HUES48 (cell line): ENCODE data around the gene GFRA4.
A peak's percentile ranks its signal among the peaks of the same experiment; 100 is the strongest.

Experiments used
- H3K27ac ChIP-seq: one replicate; pipeline ENCODE4 v1.7.0; 2013; ENCODE audit warnings: low read depth, low read length, inconsistent platforms
- H3K27me3 ChIP-seq: 2 replicates; pipeline ENCODE4 v1.6.1; 2013; ENCODE audit warnings: mild to moderate bottlenecking, low read length; ENCODE audit not compliant: control insufficient read depth, insufficient read depth
- H3K36me3 ChIP-seq: 2 replicates; pipeline ENCODE4 v1.6.1; 2013; ENCODE audit warnings: low read length; ENCODE audit not compliant: control insufficient read depth, insufficient read depth
- H3K4me1 ChIP-seq: 2 replicates; pipeline ENCODE4 v1.6.1; 2013; ENCODE audit warnings: mild to moderate bottlenecking, low read length; ENCODE audit not compliant: control insufficient read depth, insufficient read depth
- H3K4me3 ChIP-seq: 2 replicates; pipeline ENCODE4 v1.5.1; 2013; ENCODE audit warnings: mild to moderate bottlenecking, low read depth, low read length
- H3K9ac ChIP-seq: 2 replicates; pipeline ENCODE4 v1.6.1; 2013; ENCODE audit warnings: mild to moderate bottlenecking, low read depth, low read length, moderate library complexity
- H3K9me3 ChIP-seq: 2 replicates; pipeline ENCODE4 v1.6.1; 2013; ENCODE audit warnings: low read length; ENCODE audit not compliant: control insufficient read depth, insufficient read depth

The GFRA4 gene

DNA sequence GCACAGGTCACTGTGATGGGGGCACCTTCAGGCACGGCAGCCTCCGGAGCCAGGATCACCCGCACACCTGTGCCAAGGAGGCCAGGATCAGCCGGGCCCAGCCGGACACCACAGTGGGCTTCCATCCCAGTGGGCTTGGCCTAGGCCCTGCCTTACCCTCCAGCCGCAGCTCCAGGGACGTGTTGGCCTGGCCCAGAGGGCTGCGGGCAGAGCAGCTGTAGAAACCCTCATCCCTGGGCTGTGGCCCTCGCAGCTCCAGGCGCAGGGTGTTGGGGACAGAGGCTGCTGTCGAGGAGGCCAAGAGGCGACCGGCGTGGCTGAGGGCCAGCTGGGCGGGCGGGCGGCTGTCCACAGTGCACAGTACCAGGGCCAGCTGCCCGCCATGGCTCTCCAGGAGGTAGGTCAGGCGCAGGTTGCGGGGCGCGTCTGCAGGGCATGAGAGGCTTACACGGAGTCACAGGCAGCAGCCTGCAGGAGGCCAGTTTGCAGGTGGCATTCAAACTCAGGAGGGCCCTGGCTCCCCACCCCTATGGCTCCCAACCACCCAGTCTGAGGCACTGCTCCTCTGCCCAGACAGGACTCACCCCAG is 29.6 kb upstream of the GFRA4 start:
- H3K27me3 ChIP-seq = no peaks in the 10 kb centered on the region
- H3K36me3 ChIP-seq = no peaks in the 10 kb centered on the region
- H3K4me1 ChIP-seq = no peaks in the 10 kb centered on the region
- no peak overlapping the region for H3K4me3 ChIP-seq
- no peak overlapping the region for H3K9ac ChIP-seq
- H3K9me3 ChIP-seq = peaks cover 4% of the 10 kb centered on the region; the same call in 1 of the 2 replicates
- no peak overlapping the region for H3K27ac ChIP-seq

DNA sequence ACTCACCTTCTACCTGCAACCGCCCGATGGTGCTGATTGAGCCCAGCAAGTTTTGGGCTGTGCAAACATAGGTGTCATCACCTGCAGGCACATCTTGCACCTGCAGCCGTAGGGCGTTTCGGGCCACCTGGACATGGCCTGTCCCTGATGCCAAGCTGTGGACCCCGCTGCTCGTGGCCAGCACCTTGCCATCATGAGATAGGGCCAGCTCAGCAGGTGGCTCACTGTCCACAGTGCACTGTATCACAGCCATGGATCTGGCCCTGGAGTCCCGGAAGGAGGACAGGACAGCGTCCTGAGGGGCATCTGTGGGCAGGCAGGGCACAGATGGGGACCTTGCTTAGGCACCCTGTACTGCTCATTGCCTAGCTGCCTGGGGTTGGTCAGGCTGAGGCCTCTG is 28.7 kb upstream of the GFRA4 start:
- H3K4me1 ChIP-seq = no peaks in the 10 kb centered on the region
- no peaks in the 10 kb centered on the region for H3K36me3 ChIP-seq
- H3K4me3 ChIP-seq = no peak overlapping the region
- H3K27ac ChIP-seq = no peak overlapping the region
- no peaks in the 10 kb centered on the region for H3K27me3 ChIP-seq
- peaks cover 4% of the 10 kb centered on the region; the same call in 1 of the 2 replicates for H3K9me3 ChIP-seq
- H3K9ac ChIP-seq = no peak overlapping the region

DNA sequence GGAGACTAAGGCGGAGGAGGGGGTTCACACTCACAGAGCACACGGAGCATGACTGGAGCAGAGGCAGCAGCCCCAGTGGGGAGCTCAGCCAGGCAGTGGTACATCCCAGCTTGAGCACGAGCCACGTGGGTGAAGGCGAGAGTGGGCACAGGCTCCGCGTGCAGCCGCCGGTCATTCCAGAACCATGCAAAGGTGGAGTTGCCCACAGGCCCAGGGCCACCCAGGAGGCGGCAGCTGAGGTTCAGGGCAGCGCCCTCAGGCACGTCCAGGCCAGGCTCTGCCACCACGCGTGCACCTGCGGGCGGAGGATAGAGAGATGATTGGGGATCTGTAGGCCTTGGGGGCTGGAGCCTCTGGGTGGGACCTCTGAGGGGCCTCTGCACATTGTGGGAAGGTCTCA is 28.1 kb upstream of the GFRA4 start:
- H3K27me3 ChIP-seq = no peaks in the 10 kb centered on the region
- H3K4me1 ChIP-seq = no peaks in the 10 kb centered on the region
- H3K4me3 ChIP-seq = no peak overlapping the region
- H3K27ac ChIP-seq = no peak overlapping the region
- H3K9ac ChIP-seq = no peak overlapping the region
- peaks cover under 1% of the 10 kb centered on the region; the same call in 1 of the 2 replicates for H3K9me3 ChIP-seq
- no peaks in the 10 kb centered on the region for H3K36me3 ChIP-seq

DNA sequence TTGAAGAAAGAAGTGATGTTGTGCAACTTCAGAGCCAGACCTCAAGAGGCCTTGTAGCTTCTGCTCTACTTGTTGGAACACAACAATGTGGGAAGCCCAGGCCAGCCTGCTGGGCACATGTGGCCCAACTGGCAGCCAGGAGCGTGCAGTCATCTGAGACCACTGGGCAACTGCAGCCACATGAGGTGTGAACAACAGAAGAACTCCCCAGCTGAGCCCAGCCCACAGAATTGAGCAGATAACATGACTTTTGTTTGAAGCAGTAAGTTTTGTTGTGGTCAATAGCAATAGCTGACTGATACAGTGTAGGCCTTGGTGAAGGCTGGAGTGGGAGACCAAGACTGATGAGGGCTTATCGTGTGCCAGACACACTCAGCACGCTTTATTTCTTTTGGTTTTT is 27.2 kb upstream of the GFRA4 start:
- H3K9ac ChIP-seq = no peak overlapping the region

DNA sequence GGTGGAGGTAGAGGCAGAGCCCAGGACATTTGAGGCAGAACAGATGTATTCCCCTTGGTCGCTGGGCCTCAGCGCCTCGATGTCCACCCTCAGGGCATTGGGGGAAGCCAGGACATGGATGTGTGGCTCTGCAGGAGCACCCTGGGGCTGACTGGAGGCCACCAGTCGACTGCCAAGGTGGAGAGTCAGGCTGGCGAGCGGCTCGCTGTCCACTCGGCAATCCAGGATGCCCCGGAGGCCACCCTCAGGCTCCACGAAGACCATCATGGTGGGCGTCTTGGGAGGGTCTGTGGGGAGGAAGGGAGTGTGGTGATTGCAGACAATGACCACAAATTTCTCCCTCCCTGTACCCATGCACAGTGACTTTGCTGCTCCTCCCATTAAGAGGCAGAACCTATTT is 26.8 kb upstream of the GFRA4 start:
- H3K4me1 ChIP-seq = peaks cover 3% of the 10 kb centered on the region; the same call in 1 of the 2 replicates
- no peak overlapping the region for H3K9ac ChIP-seq
- H3K27ac ChIP-seq = no peak overlapping the region
- H3K36me3 ChIP-seq = no peaks in the 10 kb centered on the region
- H3K9me3 ChIP-seq = no peaks in the 10 kb centered on the region
- H3K27me3 ChIP-seq = no peaks in the 10 kb centered on the region; the same call in none of the 2 replicates
- H3K4me3 ChIP-seq = no peak overlapping the region

More for the DNA sequence above, 27.2 kb upstream of the GFRA4 start:
- Histone ChIP-seq H3K4me3 (no peak overlapping the region), H3K27ac (no peak overlapping the region), H3K36me3 (no peaks in the 10 kb centered on the region), H3K4me1 (no peaks in the 10 kb centered on the region), H3K27me3 (no peaks in the 10 kb centered on the region; the same call in none of the 2 replicates), H3K9me3 (no peaks in the 10 kb centered on the region)

DNA sequence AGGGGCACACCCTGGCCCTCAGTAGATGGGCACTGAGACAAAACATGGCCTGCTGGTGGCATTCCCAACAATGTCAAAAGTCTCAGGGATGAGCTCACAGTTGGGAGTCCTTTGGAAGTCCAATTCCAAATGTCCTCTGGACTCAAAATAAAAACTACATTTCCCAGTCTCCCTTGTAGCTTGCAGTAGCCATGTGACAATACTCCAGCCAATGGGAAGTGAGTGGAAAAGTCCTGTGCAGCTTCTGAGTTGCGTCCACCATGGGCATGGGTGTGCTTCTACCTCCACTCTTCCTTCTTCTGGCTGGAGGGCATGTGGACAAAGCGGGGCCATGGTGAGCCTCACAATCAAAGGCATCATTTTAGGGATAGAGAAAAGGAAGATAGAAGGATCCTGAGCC is 24.5 kb upstream of the GFRA4 start:
- H3K4me3 ChIP-seq = no peak overlapping the region
- H3K4me1 ChIP-seq = peaks cover 11% of the 10 kb centered on the region
- H3K9ac ChIP-seq = no peak overlapping the region
- H3K36me3 ChIP-seq = no peaks in the 10 kb centered on the region
- H3K9me3 ChIP-seq = no peaks in the 10 kb centered on the region
- H3K27me3 ChIP-seq = peaks cover under 1% of the 10 kb centered on the region
- no peak overlapping the region for H3K27ac ChIP-seq

DNA sequence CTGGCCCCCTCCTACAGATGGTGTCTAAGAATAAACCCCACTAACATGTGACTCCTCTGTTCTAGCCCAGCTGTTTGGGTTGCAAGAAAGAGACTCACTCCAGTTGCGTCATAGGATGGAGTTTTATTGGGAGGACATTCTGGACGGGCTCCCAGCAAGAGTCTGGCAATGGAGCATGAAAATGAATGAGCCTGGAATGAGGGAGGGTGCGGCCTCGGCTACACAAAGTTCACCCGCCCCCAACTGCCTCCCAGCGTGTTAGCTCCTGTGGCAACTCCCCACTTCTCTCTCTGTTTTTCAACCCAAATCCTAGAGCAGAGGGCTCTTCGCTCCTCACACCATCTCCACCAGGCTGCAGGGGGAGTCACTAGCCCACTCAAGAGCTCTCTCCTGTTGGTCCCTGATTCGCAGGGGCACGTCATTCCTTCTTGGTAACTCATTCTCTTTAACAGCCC is 23.7 kb upstream of the GFRA4 start:
- no peak overlapping the region for H3K27ac ChIP-seq
- H3K4me3 ChIP-seq = no peak overlapping the region
- H3K36me3 ChIP-seq = no peaks in the 10 kb centered on the region
- no peaks in the 10 kb centered on the region for H3K9me3 ChIP-seq
- H3K27me3 ChIP-seq = peaks cover 7% of the 10 kb centered on the region
- H3K9ac ChIP-seq = no peak overlapping the region
- peaks cover 11% of the 10 kb centered on the region for H3K4me1 ChIP-seq

DNA sequence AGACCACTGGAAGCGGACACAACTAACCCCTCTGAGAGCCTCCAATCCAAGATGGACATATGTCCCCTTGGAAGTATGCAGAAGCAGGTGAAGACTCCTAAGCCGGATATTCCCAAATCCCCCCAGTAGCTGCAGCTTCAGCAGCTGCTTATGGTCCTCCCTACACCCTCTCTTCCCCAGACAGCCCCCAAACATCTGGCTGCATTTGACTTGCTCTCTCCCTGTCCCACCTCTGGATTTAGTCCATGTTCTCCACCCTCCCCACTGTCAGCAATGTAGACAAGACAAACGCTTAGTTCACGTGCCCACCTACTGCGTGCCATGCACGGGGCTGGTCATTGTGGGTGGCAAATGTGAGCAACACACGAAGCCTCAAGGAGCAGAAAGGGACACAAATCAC is 23.2 kb upstream of the GFRA4 start:
- no peaks in the 10 kb centered on the region for H3K36me3 ChIP-seq
- no peak overlapping the region for H3K9ac ChIP-seq
- no peak overlapping the region for H3K27ac ChIP-seq
- peaks cover 11% of the 10 kb centered on the region for H3K4me1 ChIP-seq
- H3K4me3 ChIP-seq = no peak overlapping the region
- H3K27me3 ChIP-seq = peaks cover 11% of the 10 kb centered on the region
- no peaks in the 10 kb centered on the region for H3K9me3 ChIP-seq

DNA sequence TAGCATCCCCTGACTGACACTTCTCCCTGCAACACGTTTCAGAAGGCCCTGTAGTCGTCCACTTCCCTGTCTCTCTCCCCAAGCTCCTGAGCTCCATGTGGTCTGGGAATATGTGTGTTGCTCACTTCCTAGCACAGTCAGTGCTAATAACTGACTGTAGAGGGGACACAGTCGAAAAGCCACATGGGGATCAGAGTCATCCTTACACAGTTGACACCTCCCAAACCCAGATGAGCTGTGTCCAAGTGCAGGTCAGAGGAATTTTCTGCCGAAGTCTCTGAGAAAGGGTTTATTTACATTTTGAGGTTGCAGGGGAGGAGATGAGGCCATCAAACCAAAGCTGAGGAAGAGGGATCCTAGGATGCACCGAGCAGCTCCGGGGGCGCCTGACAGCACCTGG is 22.1 kb upstream of the GFRA4 start:
- Histone ChIP-seq H3K4me1 (peaks cover 22% of the 10 kb centered on the region), H3K36me3 (no peaks in the 10 kb centered on the region), H3K27me3 (peaks cover 21% of the 10 kb centered on the region), H3K4me3 (no peak overlapping the region), H3K9me3 (no peaks in the 10 kb centered on the region), H3K9ac (no peak overlapping the region), H3K27ac (no peak overlapping the region)

DNA sequence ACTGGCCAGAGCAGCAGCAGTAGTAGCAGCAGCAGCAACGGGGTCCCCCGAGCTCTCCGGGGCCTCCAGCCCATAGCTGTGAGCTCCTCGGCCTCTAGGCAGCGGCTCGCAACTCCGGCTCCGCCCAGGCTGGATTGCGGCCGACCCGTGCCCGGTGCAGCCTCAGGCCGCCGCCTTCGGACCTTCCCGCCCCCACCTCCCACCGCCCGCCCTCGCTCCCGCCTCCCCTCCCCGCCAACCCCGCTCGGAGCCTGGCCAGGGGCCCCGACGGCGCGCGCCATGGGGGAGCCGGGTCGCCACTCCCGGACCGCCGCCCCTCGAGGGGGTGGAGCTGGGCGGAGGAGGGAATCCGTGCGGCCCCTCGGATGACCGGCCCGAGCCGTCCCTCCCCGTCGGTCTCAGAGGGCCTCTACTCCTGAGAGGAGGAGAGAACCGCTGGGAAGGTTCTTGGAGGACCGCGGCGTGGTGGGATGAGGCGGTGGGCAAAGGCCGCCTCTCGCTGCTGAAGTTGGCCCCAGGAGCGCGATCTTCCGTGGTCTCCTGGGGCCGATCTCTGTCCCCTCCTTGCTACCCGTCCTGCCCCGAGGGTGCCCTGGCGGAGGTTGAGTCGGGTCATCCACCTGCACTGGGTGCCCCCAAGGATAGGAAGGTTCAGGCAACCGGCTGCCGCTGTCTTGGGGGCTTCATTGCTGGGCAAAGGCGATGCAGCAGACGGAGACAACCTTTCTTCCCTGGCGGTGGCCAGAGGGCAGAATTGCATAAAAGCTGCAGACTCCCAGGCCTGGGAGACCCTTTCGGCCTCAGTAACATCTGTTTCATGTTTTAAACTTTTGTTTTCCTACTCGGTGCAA is 19.0 kb upstream of the GFRA4 start, which contains the start of gene ADAM33:
Gene ADAM33 (minus strand): TSS at position 80 of the 851 bp plus-strand sequence. CDS start 6 bp downstream, at position 74.
- H3K9me3 ChIP-seq = no peaks in the 10 kb centered on the region
- peak within 1 kb of the TSS; percentile 68 for H3K4me3 ChIP-seq
- H3K27ac ChIP-seq = no peak within 1 kb of the TSS
- H3K27me3 ChIP-seq = peaks cover 21% of the 10 kb centered on the region
- H3K36me3 ChIP-seq = no peaks in the 10 kb centered on the region
- H3K9ac ChIP-seq = no peak within 1 kb of the TSS
- peaks cover 24% of the 10 kb centered on the region for H3K4me1 ChIP-seq

DNA sequence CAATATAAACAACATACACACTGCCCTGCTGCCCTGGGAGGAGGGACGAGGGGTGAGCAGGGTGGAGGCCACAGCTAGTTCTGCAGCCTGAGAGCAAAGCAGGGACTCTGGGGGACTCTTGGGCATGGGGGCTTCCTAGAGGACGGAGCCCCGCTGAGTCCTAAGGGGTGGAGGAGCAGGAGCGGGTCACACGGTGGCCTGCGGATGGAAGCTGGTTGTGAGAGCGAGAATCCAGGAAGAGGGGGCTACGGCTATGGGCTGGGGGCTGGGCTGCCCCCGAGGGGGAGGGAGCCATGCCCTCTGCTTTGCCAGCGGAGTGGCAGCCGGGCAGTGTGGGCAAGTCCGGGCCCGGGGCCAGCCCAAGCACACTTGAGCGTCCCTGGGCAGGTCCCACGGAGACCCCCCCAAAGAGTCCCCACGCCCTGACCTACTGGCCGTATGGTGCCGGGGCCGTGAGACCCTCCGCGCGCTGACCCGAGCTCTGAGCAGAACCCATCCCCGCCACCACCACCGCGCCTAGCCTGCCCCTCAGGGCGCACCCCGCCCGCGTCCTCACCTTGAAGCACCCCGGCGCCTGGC is 18.2 kb upstream of the GFRA4 start:
- no peaks in the 10 kb centered on the region for H3K9me3 ChIP-seq
- H3K9ac ChIP-seq = no peak overlapping the region
- peaks cover 24% of the 10 kb centered on the region for H3K4me1 ChIP-seq
- H3K4me3 ChIP-seq = peak overlapping the region; percentile 68
- H3K27ac ChIP-seq = no peak overlapping the region
- peaks cover 21% of the 10 kb centered on the region for H3K27me3 ChIP-seq
- no peaks in the 10 kb centered on the region for H3K36me3 ChIP-seq
